HG03354 (cell line): Measurements from ENCODE around the gene SP140L.
"Not testable (repeated sequence)": the region's sequence is repeated elsewhere in the genome, so short reads cannot be mapped to it uniquely, and the experiment has no call there.

Experiments used
- ATAC-seq: cut with Tn5 transposase; IDR thresholded peaks from one replicate; pipeline ENCODE4 v1.9.1; 2021; ENCODE audit warnings: mild to moderate bottlenecking; ENCODE audit not compliant: unreplicated experiment, poor library complexity, severe bottlenecking

Gene SP140L

GRCh38 chr2:230412846-230413245 lies 85.9 kb downstream of the SP140L start:
- no peak for ATAC-seq

GRCh38 chr2:230413479-230413878 lies 86.5 kb downstream of the SP140L start:
- ATAC-seq, result no peak

- no peak for ATAC-seq
Observed at GRCh38 chr2:230414302-230414701, 87.3 kb downstream of the SP140L start.

- peak; percentile 87 for ATAC-seq
Observed at GRCh38 chr2:230416061-230416721, 89.2 kb downstream of the SP140L start, which contains the start of gene SP100. TSS of gene SP100 (plus strand) at chr2:230416201. CDS start at chr2:230416297, 96 bp downstream.

- no peak for ATAC-seq
Observed at GRCh38 chr2:230417436-230417835, 90.4 kb downstream of the SP140L start.

GRCh38 chr2:230418341-230419016 lies 91.5 kb downstream of the SP140L start:
- ATAC-seq, result no peak

GRCh38 chr2:230419181-230419580 lies 92.2 kb downstream of the SP140L start:
- ATAC-seq, result no peak

GRCh38 chr2:230422149-230422548 lies 95.2 kb downstream of the SP140L start:
- ATAC-seq, result no peak

GRCh38 chr2:230423851-230424458 lies 97.0 kb downstream of the SP140L start:
- no peak for ATAC-seq

- no peak for ATAC-seq
Observed at GRCh38 chr2:230425377-230425776, 98.4 kb downstream of the SP140L start.

- ATAC-seq, result no peak
Observed at GRCh38 chr2:230429513-230429912, 102.5 kb downstream of the SP140L start.

- ATAC-seq, result no peak
Observed at GRCh38 chr2:230430957-230431910, 104.2 kb downstream of the SP140L start.

GRCh38 chr2:230434677-230435324 lies 107.8 kb downstream of the SP140L start:
- no peak for ATAC-seq

GRCh38 chr2:230435431-230435830 lies 108.4 kb downstream of the SP140L start:
- ATAC-seq, result no peak

GRCh38 chr2:230439121-230439520 lies 112.1 kb downstream of the SP140L start:
- not testable (repeated sequence) for ATAC-seq

GRCh38 chr2:230439590-230439989 lies 112.6 kb downstream of the SP140L start:
- no peak for ATAC-seq

- ATAC-seq, result peak; percentile 82
Observed at GRCh38 chr2:230441227-230441897, 114.4 kb downstream of the SP140L start.

- no peak for ATAC-seq
Observed at GRCh38 chr2:230443541-230443940, 116.5 kb downstream of the SP140L start.

GRCh38 chr2:230444832-230445231 lies 117.8 kb downstream of the SP140L start:
- ATAC-seq, result no peak
